Loucy (cell line): ENCODE results near the gene XYLB.
"Not testable (repeated sequence)": the region's sequence is repeated elsewhere in the genome, so short reads cannot be mapped to it uniquely, and the experiment has no call there.

ENCODE experiments used
- H2AFZ ChIP-seq: fragments of 200-600 bp; sonication (generic); 2 replicates; pipeline ENCODE4 v1.6.0; 2016; ENCODE audit warnings: antibody characterized with exemption, mild to moderate bottlenecking, low read length, moderate library complexity
- H3F3A ChIP-seq: fragments of 200-600 bp; 2 replicates; pipeline ENCODE4 v1.6.0; 2016; ENCODE audit warnings: antibody characterized with exemption, low read depth, mild to moderate bottlenecking
- H3K27me3 ChIP-seq: fragments of 200-600 bp; sonication (generic); 2 replicates; pipeline ENCODE4 v1.6.1; 2014; ENCODE audit warnings: low read length, mild to moderate bottlenecking; ENCODE audit not compliant: insufficient read depth, poor library complexity, severe bottlenecking
- H3K36me3 ChIP-seq: fragments of 200-600 bp; sonication (generic); 2 replicates; pipeline ENCODE4 v1.6.1; 2016; ENCODE audit warnings: low read length; ENCODE audit not compliant: insufficient read depth
- H3K4me1 ChIP-seq: fragments of 200-600 bp; sonication (generic); 2 replicates; pipeline ENCODE4 v1.5.1; 2014; ENCODE audit warnings: low read length, mild to moderate bottlenecking; ENCODE audit not compliant: insufficient read depth, poor library complexity, severe bottlenecking
- H3K4me2 ChIP-seq: fragments of 200-600 bp; sonication (generic); 2 replicates; pipeline ENCODE4 v1.6.0; 2014; ENCODE audit warnings: antibody characterized with exemption, low read length, low read depth, mild to moderate bottlenecking; ENCODE audit not compliant: poor library complexity, severe bottlenecking
- H3K4me3 ChIP-seq: fragments of 200-600 bp; sonication (generic); 2 replicates; pipeline ENCODE4 v1.5.1; 2014; ENCODE audit warnings: low read length, mild to moderate bottlenecking, mixed read lengths; ENCODE audit not compliant: poor library complexity, severe bottlenecking
- H3K79me2 ChIP-seq: fragments of 200-600 bp; sonication (generic); 2 replicates; pipeline ENCODE4 v1.6.1; 2014; ENCODE audit warnings: low read length; ENCODE audit not compliant: insufficient read depth
- H3K9ac ChIP-seq: fragments of 200-600 bp; sonication (generic); 2 replicates; pipeline ENCODE4 v1.6.0; 2014; ENCODE audit warnings: mild to moderate bottlenecking, low read depth, low read length, moderate library complexity; ENCODE audit not compliant: poor library complexity, severe bottlenecking
- H3K9me2 ChIP-seq: fragments of 200-600 bp; sonication (generic); replicated peaks from 2 replicates; pipeline ENCODE4 v1.6.1; 2016; ENCODE audit warnings: low read depth, low read length, mixed read lengths
- H3K9me3 ChIP-seq: fragments of 200-600 bp; sonication (generic); 2 replicates; pipeline ENCODE4 v1.6.1; 2014; ENCODE audit warnings: mild to moderate bottlenecking, antibody characterized with exemption, low read length, low read depth; ENCODE audit not compliant: insufficient read depth
- H4K20me1 ChIP-seq: fragments of 200-600 bp; sonication (generic); 2 replicates; pipeline ENCODE4 v1.6.0; 2014; ENCODE audit warnings: antibody characterized with exemption, low read length, mild to moderate bottlenecking; ENCODE audit not compliant: insufficient read depth, poor library complexity, severe bottlenecking
- EZH2phosphoT487 ChIP-seq: fragments of 200-600 bp; IDR thresholded peaks from 2 replicates; pipeline ENCODE4 v1.6.1; 2018; ENCODE audit warnings: antibody characterized with exemption, mild to moderate bottlenecking, moderate library complexity, borderline replicate concordance
- TF ChIP-seq, protein P1 (sequence below): fragments of 200-600 bp; sonication (generic); conservative IDR thresholded peaks from 2 replicates; pipeline ENCODE4 v1.5.1; 2014; ENCODE audit warnings: mild to moderate bottlenecking, antibody characterized with exemption, low read length

XYLB gene

DNA sequence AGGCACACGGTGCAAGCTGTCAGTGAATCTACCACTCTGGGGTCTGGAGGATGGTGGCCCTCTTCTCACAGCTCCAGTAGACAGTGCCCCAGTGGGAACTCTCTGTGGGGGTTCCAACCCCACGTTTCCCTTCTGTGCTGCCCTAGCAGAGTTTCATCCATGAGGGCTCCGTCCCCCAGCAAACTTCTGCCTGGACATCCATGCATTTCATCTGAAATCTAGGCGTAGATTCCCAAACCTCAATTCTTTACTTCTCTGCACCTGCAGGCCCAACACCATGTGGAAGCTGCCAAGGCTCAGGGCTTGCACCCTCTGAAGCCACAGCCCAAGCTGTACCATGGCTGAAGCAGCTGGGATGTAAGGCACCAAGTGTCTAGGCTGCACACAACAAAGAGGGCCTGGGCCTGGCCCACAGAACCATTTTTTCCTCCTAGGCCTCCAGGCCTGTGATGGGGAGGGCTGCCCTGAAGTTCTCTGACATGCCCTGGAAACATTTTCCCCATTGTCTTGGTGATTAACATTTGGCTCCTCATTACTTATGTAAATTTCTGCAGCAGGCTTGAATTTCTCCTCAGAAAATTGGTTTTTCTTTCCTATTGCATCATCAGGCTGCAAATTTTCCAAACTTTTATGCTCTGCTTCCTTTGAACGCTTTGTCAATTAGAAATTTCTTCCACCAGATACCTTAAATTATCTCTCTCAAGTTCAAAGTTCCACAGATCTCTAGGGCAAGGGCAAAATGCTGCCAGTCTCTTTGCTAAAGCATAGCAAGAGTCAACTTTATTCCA lies 86.5 kb downstream of the XYLB start:
- H3K9me3 ChIP-seq = peaks cover 42% of the 10 kb centered on the region; the same call in 1 of the 2 replicates
- not testable (repeated sequence) for H3K4me2 ChIP-seq, H3F3A ChIP-seq

DNA sequence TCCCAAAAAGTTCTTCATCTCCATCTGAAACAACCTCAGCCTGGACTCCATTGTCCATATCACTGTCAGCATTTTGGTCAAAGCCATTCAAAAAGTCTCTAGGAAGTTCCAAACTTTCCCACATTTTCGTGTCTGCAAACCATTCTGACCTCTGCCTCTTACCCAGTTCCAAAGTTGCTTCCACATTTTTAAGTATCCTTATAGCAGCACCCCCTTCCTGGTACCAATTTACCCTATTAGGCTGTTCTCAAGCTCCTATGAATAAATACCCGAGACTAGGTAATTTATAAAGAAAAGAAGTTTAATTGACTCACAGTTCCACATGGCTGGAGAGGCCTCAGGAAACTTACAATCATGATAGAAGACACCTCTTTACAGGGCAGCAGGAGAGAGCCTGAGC lies 87.1 kb downstream of the XYLB start:
- Histone ChIP-seq H3K4me1 (peaks cover 13% of the 10 kb centered on the region), H3K9me3 (peaks cover 42% of the 10 kb centered on the region; the same call in 1 of the 2 replicates)
- not testable (repeated sequence) for H3K4me3 ChIP-seq, H3K4me2 ChIP-seq, H3K9me2 ChIP-seq, H3K9ac ChIP-seq, H2AFZ ChIP-seq, H3K36me3 ChIP-seq, H3F3A ChIP-seq, H3K27me3 ChIP-seq, H3K79me2 ChIP-seq, H4K20me1 ChIP-seq

More for the DNA sequence above, 86.5 kb downstream of the XYLB start:
- not testable (repeated sequence) for H2AFZ ChIP-seq, H3K9ac ChIP-seq, H3K36me3 ChIP-seq, H3K4me3 ChIP-seq, H3K9me2 ChIP-seq, H4K20me1 ChIP-seq, H3K79me2 ChIP-seq, H3K27me3 ChIP-seq
- peaks cover 12% of the 10 kb centered on the region for H3K4me1 ChIP-seq

DNA sequence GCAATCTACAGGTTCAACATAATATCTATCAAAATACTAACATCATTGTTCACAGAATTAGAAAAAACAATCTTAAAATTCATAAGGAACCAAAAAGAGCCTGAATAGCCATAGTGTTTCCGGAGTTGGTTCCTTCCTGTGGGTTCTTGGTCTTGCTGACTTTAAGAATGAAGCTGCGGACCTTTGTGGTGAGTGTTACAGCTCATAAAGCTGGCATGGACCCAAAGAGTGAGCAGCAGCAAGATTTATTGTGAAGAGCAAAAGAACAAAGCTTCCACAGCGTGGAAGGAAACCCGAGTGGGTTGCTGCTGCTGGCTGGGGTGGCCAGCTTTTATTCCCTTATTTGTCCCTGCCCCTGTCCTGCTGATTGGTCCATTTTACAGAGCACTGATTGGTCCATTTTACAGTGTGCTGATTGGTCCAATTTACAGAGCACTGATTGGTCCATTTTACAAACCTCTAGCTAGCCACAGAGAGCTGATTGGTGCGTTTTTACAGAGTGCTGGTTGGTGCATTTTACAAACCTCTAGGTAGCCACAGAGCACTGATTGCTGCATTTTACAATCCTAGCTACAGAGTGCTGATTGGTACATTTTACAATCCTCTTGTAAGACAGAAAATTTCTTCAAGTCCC lies 92.0 kb downstream of the XYLB start:
- not testable (repeated sequence) for H2AFZ ChIP-seq, H3K27me3 ChIP-seq, H4K20me1 ChIP-seq, H3K79me2 ChIP-seq, H3K9me2 ChIP-seq, H3K9ac ChIP-seq, H3K4me3 ChIP-seq, H3K36me3 ChIP-seq, H3K4me1 ChIP-seq, H3F3A ChIP-seq
- peaks cover 24% of the 10 kb centered on the region; the same call in 1 of the 2 replicates for H3K9me3 ChIP-seq
- H3K4me2 ChIP-seq = peak overlapping the region; percentile 15

GRCh38 chr3:38443205-38443604 lies 96.6 kb downstream of the XYLB start:
- not testable (repeated sequence) for H3K4me3 ChIP-seq, H3K9me2 ChIP-seq, H3K36me3 ChIP-seq, H3K9ac ChIP-seq, H3K4me1 ChIP-seq, H3K27me3 ChIP-seq, H2AFZ ChIP-seq, H3K79me2 ChIP-seq, H3F3A ChIP-seq, H3K9me3 ChIP-seq, H3K4me2 ChIP-seq, H4K20me1 ChIP-seq

GRCh38 chr3:38446085-38446686 lies 99.6 kb downstream of the XYLB start:
- Histone ChIP-seq H3K9me3 (no peaks in the 10 kb centered on the region; the same call in 1 of the 2 replicates), H3F3A (no peaks in the 10 kb centered on the region), H4K20me1 (no peaks in the 10 kb centered on the region), H3K9me2 (no peaks in the 10 kb centered on the region), H3K79me2 (no peaks in the 10 kb centered on the region), H3K4me3 (no peak overlapping the region), H3K4me2 (no peak overlapping the region), H3K9ac (no peak overlapping the region), H3K27me3 (no peaks in the 10 kb centered on the region), H2AFZ (no peak overlapping the region), H3K36me3 (no peaks in the 10 kb centered on the region), H3K4me1 (no peaks in the 10 kb centered on the region)
- TF ChIP-seq EZH2phosphoT487 = no peak
- TF ChIP-seq, protein P1, sequence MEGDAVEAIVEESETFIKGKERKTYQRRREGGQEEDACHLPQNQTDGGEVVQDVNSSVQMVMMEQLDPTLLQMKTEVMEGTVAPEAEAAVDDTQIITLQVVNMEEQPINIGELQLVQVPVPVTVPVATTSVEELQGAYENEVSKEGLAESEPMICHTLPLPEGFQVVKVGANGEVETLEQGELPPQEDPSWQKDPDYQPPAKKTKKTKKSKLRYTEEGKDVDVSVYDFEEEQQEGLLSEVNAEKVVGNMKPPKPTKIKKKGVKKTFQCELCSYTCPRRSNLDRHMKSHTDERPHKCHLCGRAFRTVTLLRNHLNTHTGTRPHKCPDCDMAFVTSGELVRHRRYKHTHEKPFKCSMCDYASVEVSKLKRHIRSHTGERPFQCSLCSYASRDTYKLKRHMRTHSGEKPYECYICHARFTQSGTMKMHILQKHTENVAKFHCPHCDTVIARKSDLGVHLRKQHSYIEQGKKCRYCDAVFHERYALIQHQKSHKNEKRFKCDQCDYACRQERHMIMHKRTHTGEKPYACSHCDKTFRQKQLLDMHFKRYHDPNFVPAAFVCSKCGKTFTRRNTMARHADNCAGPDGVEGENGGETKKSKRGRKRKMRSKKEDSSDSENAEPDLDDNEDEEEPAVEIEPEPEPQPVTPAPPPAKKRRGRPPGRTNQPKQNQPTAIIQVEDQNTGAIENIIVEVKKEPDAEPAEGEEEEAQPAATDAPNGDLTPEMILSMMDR = no peak
